GM23248 (cell line): Measurements from ENCODE around the gene ADAMTS17. TPM values are rescaled to one million over a fixed set of nuclear protein-coding genes. Genes with fewer than 3 reads are reported as not detected.

Experiments
- DNase-seq: peaks from one replicate; pipeline ENCODE4 v3.0.0-alpha.2; 2015
- H2AFZ ChIP-seq: fragments of 200-600 bp; sonication (generic); 2 replicates; pipeline ENCODE4 v1.6.1; 2016; ENCODE audit warnings: antibody characterized with exemption
- H3F3A ChIP-seq: fragments of 200-600 bp; sonication (generic); 2 replicates; pipeline ENCODE4 v1.6.1; 2016; ENCODE audit warnings: mild to moderate bottlenecking, antibody characterized with exemption, mixed run types; ENCODE audit not compliant: insufficient read depth
- H3K27ac ChIP-seq: fragments of 200-600 bp; sonication (generic); 2 replicates; pipeline ENCODE4 v1.5.1; 2016; ENCODE audit warnings: mild to moderate bottlenecking
- H3K27me3 ChIP-seq: fragments of 200-600 bp; sonication (generic); replicated peaks from 2 replicates; pipeline ENCODE4 v1.6.1; 2016; ENCODE audit warnings: mild to moderate bottlenecking; ENCODE audit not compliant: insufficient read depth
- H3K36me3 ChIP-seq: fragments of 200-600 bp; sonication (generic); 2 replicates; pipeline ENCODE4 v1.6.1; 2016; ENCODE audit warnings: low read depth, mild to moderate bottlenecking
- H3K4me1 ChIP-seq: fragments of 200-600 bp; sonication (generic); 2 replicates; pipeline ENCODE4 v1.6.1; 2016; ENCODE audit warnings: mild to moderate bottlenecking; ENCODE audit not compliant: insufficient read depth
- H3K4me2 ChIP-seq: fragments of 200-600 bp; sonication (generic); one replicate; pipeline ENCODE4 v1.6.1; 2016; ENCODE audit warnings: mild to moderate bottlenecking; ENCODE audit not compliant: unreplicated experiment
- H3K4me3 ChIP-seq: fragments of 200-600 bp; sonication (generic); 2 replicates; pipeline ENCODE4 v1.5.1; 2016; ENCODE audit warnings: mild to moderate bottlenecking
- H3K79me2 ChIP-seq: fragments of 200-600 bp; sonication (generic); 2 replicates; pipeline ENCODE4 v1.6.1; 2016; ENCODE audit warnings: mild to moderate bottlenecking; ENCODE audit not compliant: insufficient read depth
- H3K9ac ChIP-seq: fragments of 200-600 bp; sonication (generic); 2 replicates; pipeline ENCODE4 v1.6.1; 2016; ENCODE audit warnings: mild to moderate bottlenecking
- H3K9me2 ChIP-seq: fragments of 200-600 bp; sonication (generic); 2 replicates; pipeline ENCODE4 v1.6.1; 2016; ENCODE audit warnings: mixed run types, mild to moderate bottlenecking, moderate library complexity; ENCODE audit not compliant: insufficient read depth
- H3K9me3 ChIP-seq: fragments of 200-600 bp; sonication (generic); one replicate; pipeline ENCODE4 v1.6.1; 2017; ENCODE audit warnings: low read depth
- H4K20me1 ChIP-seq: fragments of 200-600 bp; sonication (generic); 2 replicates; pipeline ENCODE4 v1.6.0; 2016; ENCODE audit not compliant: insufficient read depth
- EZH2 ChIP-seq: fragments of 200-600 bp; sonication (generic); IDR thresholded peaks from 2 replicates; pipeline ENCODE4 v1.6.1; 2018; ENCODE audit warnings: antibody characterized with exemption, mild to moderate bottlenecking; ENCODE audit not compliant: insufficient read depth, poor library complexity, severe bottlenecking
- EZH2phosphoT487 ChIP-seq: fragments of 200-600 bp; sonication (generic); IDR thresholded peaks from 2 replicates; pipeline ENCODE4 v1.6.1; 2018; ENCODE audit warnings: antibody characterized with exemption, moderate library complexity, mild to moderate bottlenecking, low read depth; ENCODE audit not compliant: insufficient read depth
- WGBS, 2 experiments: methylation state at CpG; one replicate each; pipeline ENCODE4 v1.1.6; 2015 to 2017; ENCODE audit warnings: low lambda C conversion rate in 2 of 2, low coverage in 1 of 2; ENCODE audit errors: missing lambda C conversion rate in 2 of 2; 5-methylcytosine and 5-hydroxymethylcytosine counted together
- in situ Hi-C: fragments of 300-500 bp; cut with MboI; formaldehyde crosslinking; loops from 2 replicates; pipeline ENCODE4 v1.15.0; 2020
- polyA plus RNA-seq: library from polyadenylated mRNA; unstranded; fragments of >200 nt; fragmentation: Nextera tagmentation; extraction: Ambion mirVana; gene quantifications from 2 replicates; pipeline ENCODE4 v1.2.1, GENCODE V29; 2016
- total RNA-seq: library from RNA; depleted of rRNA; stranded (reverse); fragments of >200 nt; shearing (Covaris generic); gene quantifications from 2 replicates; pipeline ENCODE4 v1.2.3, GENCODE V29; 2014

The ADAMTS17 gene
- total and polyA plus RNA-seq, 2 experiments from 2014 or later, result not detected

DNA sequence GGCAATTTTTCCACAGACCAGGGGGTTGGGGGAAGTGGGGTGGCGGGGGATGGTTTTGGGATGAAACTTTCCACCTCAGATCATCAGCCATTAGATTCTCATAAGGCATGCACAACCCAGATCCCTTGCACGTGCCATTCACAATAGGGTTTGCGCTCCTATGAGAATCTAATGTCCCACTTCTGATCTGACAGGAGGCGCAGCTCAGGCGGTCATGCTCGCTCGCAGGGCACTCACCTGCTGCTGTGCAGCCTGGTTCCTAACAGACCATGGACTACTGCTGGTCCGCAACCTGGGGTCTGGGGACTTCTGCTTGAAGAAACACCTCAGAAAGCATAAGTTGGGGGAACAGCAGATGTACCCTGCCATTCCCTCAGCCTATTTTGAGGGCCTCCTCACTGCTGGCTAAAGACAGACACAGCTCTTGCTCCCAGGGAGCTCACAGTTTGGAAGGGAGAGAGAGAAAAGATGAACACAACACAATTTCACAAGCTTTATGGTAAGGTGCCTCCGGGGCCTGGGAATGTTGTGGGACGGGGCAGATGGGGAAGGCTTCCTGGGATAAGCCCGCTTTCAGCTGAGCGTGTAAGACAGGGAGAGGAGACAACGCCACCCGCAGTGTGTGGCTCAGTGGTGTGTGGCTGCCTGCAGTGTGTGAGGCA is 285.2 kb downstream of the ADAMTS17 start:
- no peak overlapping the region for H3K9ac ChIP-seq
- H3K79me2 ChIP-seq, result no peaks in the 10 kb centered on the region
- no peaks in the 10 kb centered on the region for H3K9me3 ChIP-seq
- no peaks in the 10 kb centered on the region for H3K9me2 ChIP-seq
- TF ChIP-seq EZH2 (no peak), EZH2phosphoT487 (no peak)
- H3K4me2 ChIP-seq, result no peak overlapping the region
- no peaks in the 10 kb centered on the region for H3K4me1 ChIP-seq
- H3F3A ChIP-seq, result no peaks in the 10 kb centered on the region
- WGBS, 2 experiments, result 64 to 67% methylated on average over 14 of the region's 14 CpGs
- no peak overlapping the region for H3K4me3 ChIP-seq
- no peak for DNase-seq
- no peaks in the 10 kb centered on the region for H4K20me1 ChIP-seq
- no peaks in the 10 kb centered on the region for H3K36me3 ChIP-seq
- no peaks in the 10 kb centered on the region for H3K27me3 ChIP-seq
- H2AFZ ChIP-seq, result no peak overlapping the region
- H3K27ac ChIP-seq, result no peak overlapping the region
- in situ Hi-C loops, result no loop called here

DNA sequence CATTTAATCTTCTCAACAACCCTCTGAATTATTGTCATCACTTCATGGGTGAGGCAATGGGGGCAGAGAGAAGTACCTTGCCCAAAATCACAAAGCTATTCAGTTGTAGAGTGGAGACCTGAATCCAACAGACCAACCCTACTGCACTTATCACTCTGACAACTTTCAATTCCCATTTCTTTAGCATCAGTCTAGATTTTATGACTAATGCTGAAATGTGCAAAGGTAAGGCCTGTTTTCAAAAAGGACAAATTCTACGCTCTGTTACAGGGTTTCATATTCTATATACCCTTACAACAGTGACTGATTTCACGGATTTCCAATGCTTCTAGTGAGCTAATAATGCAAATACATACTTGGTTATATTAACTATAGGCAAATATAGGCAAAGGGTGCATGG is 286.0 kb downstream of the ADAMTS17 start:
- no peaks in the 10 kb centered on the region for H3K9me2 ChIP-seq

GRCh38 chr15:100054539-100054938 is 287.2 kb downstream of the ADAMTS17 start:
- Histone ChIP-seq H3F3A (no peaks in the 10 kb centered on the region), H3K4me3 (no peak overlapping the region), H3K4me2 (no peak overlapping the region), H3K4me1 (no peaks in the 10 kb centered on the region), H3K9me3 (no peaks in the 10 kb centered on the region), H3K27ac (no peak overlapping the region), H4K20me1 (no peaks in the 10 kb centered on the region), H3K79me2 (no peaks in the 10 kb centered on the region), H2AFZ (no peak overlapping the region), H3K27me3 (no peaks in the 10 kb centered on the region), H3K9ac (no peak overlapping the region), H3K36me3 (no peaks in the 10 kb centered on the region), H3K9me2 (no peaks in the 10 kb centered on the region)
- TF ChIP-seq EZH2phosphoT487 (no peak), EZH2 (no peak)
- in situ Hi-C loops, result no loop called here
- no peak for DNase-seq
- 15 to 18% methylated on average over 7 of the region's 7 CpGs for WGBS, 2 experiments

More for the DNA sequence above, 286.0 kb downstream of the ADAMTS17 start:
- no peak overlapping the region for H3K4me3 ChIP-seq
- H3K9me3 ChIP-seq, result no peaks in the 10 kb centered on the region
- H3F3A ChIP-seq, result no peaks in the 10 kb centered on the region
- no peaks in the 10 kb centered on the region for H3K79me2 ChIP-seq
- no peaks in the 10 kb centered on the region for H3K27me3 ChIP-seq
- no peaks in the 10 kb centered on the region for H3K4me1 ChIP-seq
- TF ChIP-seq EZH2phosphoT487 (no peak), EZH2 (no peak)
- no peak overlapping the region for H3K4me2 ChIP-seq
- no peak overlapping the region for H2AFZ ChIP-seq
- WGBS, 2 experiments, result 31 to 36% methylated on average over 2 of the region's 2 CpGs
- H3K36me3 ChIP-seq, result no peaks in the 10 kb centered on the region
- DNase-seq, result no peak
- H3K9ac ChIP-seq, result no peak overlapping the region
- no peak overlapping the region for H3K27ac ChIP-seq
- in situ Hi-C loops, result no loop called here
- H4K20me1 ChIP-seq, result no peaks in the 10 kb centered on the region

DNA sequence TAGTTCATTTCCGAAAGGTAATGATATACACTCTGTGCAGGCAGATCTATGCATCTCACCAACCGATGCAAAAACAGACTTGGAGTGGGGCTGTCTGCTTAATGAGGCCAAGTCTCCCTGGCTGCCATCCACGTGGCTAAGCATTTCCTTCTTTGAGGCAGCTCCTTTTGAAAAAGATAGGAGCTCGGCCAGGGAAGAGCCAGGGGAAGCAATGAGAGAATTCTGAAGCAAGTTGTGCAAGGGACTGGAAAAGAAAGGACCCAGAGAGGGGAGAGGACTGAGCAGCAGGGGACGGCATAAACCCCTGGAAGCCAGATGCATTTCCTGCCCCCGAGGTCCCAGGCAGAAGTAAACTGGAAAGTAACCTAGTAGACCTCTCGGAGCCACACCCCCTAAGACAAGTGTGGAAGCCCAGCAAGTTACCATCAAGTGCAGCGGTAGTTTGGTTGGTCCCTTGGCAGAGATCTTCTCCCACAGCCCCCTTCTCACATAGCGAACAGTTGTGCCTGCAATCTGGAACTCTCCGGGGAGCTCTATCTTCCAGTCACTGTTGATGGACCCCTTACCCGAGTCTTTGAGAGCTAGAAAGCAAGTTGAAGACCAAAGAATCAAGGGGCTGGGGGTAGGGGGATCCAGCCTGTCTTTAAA is 288.2 kb downstream of the ADAMTS17 start:
- TF ChIP-seq EZH2 (no peak), EZH2phosphoT487 (no peak)
- Histone ChIP-seq H3K79me2 (no peaks in the 10 kb centered on the region), H3K36me3 (no peaks in the 10 kb centered on the region), H3F3A (no peaks in the 10 kb centered on the region), H3K27me3 (no peaks in the 10 kb centered on the region), H3K9me2 (no peaks in the 10 kb centered on the region), H2AFZ (no peak overlapping the region), H3K9me3 (no peaks in the 10 kb centered on the region), H3K9ac (no peak overlapping the region), H3K4me3 (no peak overlapping the region), H4K20me1 (no peaks in the 10 kb centered on the region), H3K27ac (no peak overlapping the region), H3K4me2 (no peak overlapping the region), H3K4me1 (no peaks in the 10 kb centered on the region)
- in situ Hi-C loops, result no loop called here
- no peak for DNase-seq
- 43 to 49% methylated on average over 11 of the region's 11 CpGs for WGBS, 2 experiments
